Measurements from ENCODE around the gene NMT1. TPM values are rescaled to one million over a fixed set of nuclear protein-coding genes. Genes with fewer than 3 reads are reported as not detected.

NMT1 gene
- total and polyA plus RNA-seq, 4 donors, result 37.7 to 120 (median 48.9) TPM

- ATAC-seq (ENCODE audit: insufficient read depth, low FRiP score) (no peak), DNase-seq (no peak)
- peaks cover 0 to 7% (median 3%) of the 10 kb centered on the region in 4 donors for H3K36me3 ChIP-seq (ENCODE audit: control insufficient read depth in 4 of 4, insufficient read depth in 4 of 4, low read length in 4 of 4)
- peak overlapping the region; percentile 84 to 93 for H3K27ac ChIP-seq (ENCODE audit: low read depth in 1 of 2, low read length in 1 of 2)
- no peak for TF ChIP-seq CTCF (IDR thresholded peaks at IDR 0.05; ENCODE audit: control extremely low read depth, extremely low read depth)
- H3K4me1 ChIP-seq (ENCODE audit: control insufficient read depth in 5 of 5, insufficient read depth in 5 of 5, low read length in 5 of 5), result peaks cover 5 to 20% (median 9%) of the 10 kb centered on the region in 5 donors
- peak overlapping the region; percentile 96 for H3K4me3 ChIP-seq
- 13 to 18% methylated on average over 15 of the region's 15 CpGs for WGBS, 2 donors
- no peaks in the 10 kb centered on the region for H3K9me3 ChIP-seq (ENCODE audit: control insufficient read depth in 4 of 4, insufficient read depth in 3 of 4, low read length in 3 of 4)
- peak overlapping the region; percentile 65 to 85 for H3K9ac ChIP-seq (ENCODE audit: insufficient read depth in 1 of 2, low read length in 2 of 2)
- no peaks in the 10 kb centered on the region for H3K27me3 ChIP-seq (ENCODE audit: control insufficient read depth in 3 of 3, insufficient read depth in 3 of 3, low read length in 2 of 3)
Measured at GRCh38 chr17:45060382-45060796, 728 bp upstream of the NMT1 start.

GRCh38 chr17:45061606-45062205 is 589 bp downstream of the NMT1 start:
- no peak for ATAC-seq (ENCODE audit: insufficient read depth, low FRiP score)
- H3K4me1 ChIP-seq (ENCODE audit: control insufficient read depth in 5 of 5, insufficient read depth in 5 of 5, low read length in 5 of 5), result peaks cover 5 to 20% (median 9%) of the 10 kb centered on the region in 5 donors
- no peak for TF ChIP-seq CTCF (IDR thresholded peaks at IDR 0.05; ENCODE audit: control extremely low read depth, extremely low read depth)

DNA sequence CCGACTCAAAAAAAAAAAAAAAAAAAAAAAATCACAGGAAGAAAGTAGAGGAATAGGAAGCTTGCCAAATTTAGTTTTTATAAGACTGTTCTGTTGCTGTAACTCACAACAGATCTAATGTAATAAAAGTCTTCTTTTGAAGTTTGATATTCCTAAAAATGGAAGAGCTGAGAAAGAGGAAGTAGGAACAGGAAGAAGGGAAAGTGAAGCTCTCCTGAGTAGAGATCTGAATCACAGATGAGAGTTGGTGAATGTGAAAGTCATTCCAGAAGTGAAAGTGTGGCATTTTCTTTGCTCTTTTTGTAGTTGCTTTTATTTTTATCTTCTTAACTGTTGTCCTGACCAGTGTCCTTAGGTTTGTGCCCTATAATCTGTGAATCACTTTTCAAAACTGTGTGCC is 2.1 kb downstream of the NMT1 start:
- Histone ChIP-seq H3K36me3 (ENCODE audit: control insufficient read depth in 4 of 4, insufficient read depth in 4 of 4, low read length in 4 of 4) (peaks cover 0 to 7% (median 2%) of the 10 kb centered on the region in 4 donors), H3K9me3 (ENCODE audit: control insufficient read depth in 4 of 4, insufficient read depth in 3 of 4, low read length in 3 of 4) (no peaks in the 10 kb centered on the region), H3K9ac (ENCODE audit: insufficient read depth in 1 of 2, low read length in 2 of 2) (no peak overlapping the region), H3K27me3 (ENCODE audit: control insufficient read depth in 3 of 3, insufficient read depth in 3 of 3, low read length in 2 of 3) (no peaks in the 10 kb centered on the region), H3K27ac (ENCODE audit: low read depth in 1 of 2, low read length in 1 of 2) (no peak overlapping the region), H3K4me1 (ENCODE audit: control insufficient read depth in 5 of 5, insufficient read depth in 5 of 5, low read length in 5 of 5) (peaks cover 6 to 20% (median 10%) of the 10 kb centered on the region in 5 donors), H3K4me3 (no peak overlapping the region)
- TF ChIP-seq CTCF (IDR thresholded peaks at IDR 0.05; ENCODE audit: control extremely low read depth, extremely low read depth), result no peak
- no peak for DNase-seq
- WGBS, 2 donors, result 40 to 63% methylated on average over 1 of the region's 1 CpG
- ATAC-seq (ENCODE audit: insufficient read depth, low FRiP score), result no peak

More at GRCh38 chr17:45061606-45062205, 589 bp downstream of the NMT1 start:
- H3K36me3 ChIP-seq (ENCODE audit: control insufficient read depth in 4 of 4, insufficient read depth in 4 of 4, low read length in 4 of 4), result peaks cover 0 to 7% (median 2%) of the 10 kb centered on the region in 4 donors
- WGBS, 2 donors, result 11 to 16% methylated on average over 15 of the region's 15 CpGs
- no peak for DNase-seq
- peak overlapping the region; percentile 78 to 98 for H3K9ac ChIP-seq (ENCODE audit: insufficient read depth in 1 of 2, low read length in 2 of 2)
- H3K4me3 ChIP-seq, result peak overlapping the region; percentile 87
- peak overlapping the region; percentile 79 to 96 for H3K27ac ChIP-seq (ENCODE audit: low read depth in 1 of 2, low read length in 1 of 2)
- H3K27me3 ChIP-seq (ENCODE audit: control insufficient read depth in 3 of 3, insufficient read depth in 3 of 3, low read length in 2 of 3), result no peaks in the 10 kb centered on the region
- H3K9me3 ChIP-seq (ENCODE audit: control insufficient read depth in 4 of 4, insufficient read depth in 3 of 4, low read length in 3 of 4), result no peaks in the 10 kb centered on the region

All from lung (tissue), 12 donors.